NB4 (cell line): ENCODE data around the gene DSC2.
"Not testable (repeated sequence)": the region's sequence is repeated elsewhere in the genome, so short reads cannot be mapped to it uniquely, and the experiment has no call there.

Experiments
- DNase-seq: peaks from one replicate; pipeline ENCODE4 v3.0.0; 2010; ENCODE audit warnings: low read depth
- H3K4me3 ChIP-seq: one replicate; pipeline ENCODE4 v1.5.1; 2011; ENCODE audit warnings: mild to moderate bottlenecking, low read depth, low read length, moderate library complexity
- CTCF ChIP-seq: IDR thresholded peaks from one replicate; pipeline ENCODE4 v1.5.1; 2012; ENCODE audit warnings: low read depth, low read length
- MAX ChIP-seq: IDR thresholded peaks from 2 replicates; pipeline ENCODE4 v1.6.1; 2011; ENCODE audit warnings: low read depth, low read length
- MYC ChIP-seq: IDR thresholded peaks from 2 replicates; pipeline ENCODE4 v1.6.1; 2011; ENCODE audit warnings: low read depth, low read length
- POLR2A ChIP-seq: IDR thresholded peaks from 2 replicates; pipeline ENCODE4 v1.6.1; 2011; ENCODE audit warnings: mild to moderate bottlenecking; ENCODE audit not compliant: insufficient read length; ENCODE audit errors: extremely low read depth

Gene DSC2

GRCh38 chr18:31138709-31139108 lies 36.5 kb upstream of the DSC2 start:
- no peak for TF ChIP-seq CTCF
- no peak for TF ChIP-seq MYC
- no peak for TF ChIP-seq MAX
- no peak for TF ChIP-seq POLR2A
- no peak for DNase-seq

GRCh38 chr18:31134988-31135529 lies 32.8 kb upstream of the DSC2 start:
- no peak overlapping the region for H3K4me3 ChIP-seq
- DNase-seq: no peak
- TF ChIP-seq MYC (no peak), MAX (no peak)

More at GRCh38 chr18:31138709-31139108, 36.5 kb upstream of the DSC2 start:
- H3K4me3 ChIP-seq: no peak overlapping the region

- TF ChIP-seq POLR2A (no peak), MYC (no peak), MAX (no peak), CTCF (no peak)
- no peak for DNase-seq
- H3K4me3 ChIP-seq: no peak overlapping the region
These were observed 27.3 kb upstream of the DSC2 start for GRCh38 chr18:31129398-31130115.

GRCh38 chr18:31125878-31126277 lies 23.7 kb upstream of the DSC2 start:
- no peak for DNase-seq
- no peak for TF ChIP-seq MAX
- no peak for TF ChIP-seq MYC
- TF ChIP-seq CTCF: no peak
- TF ChIP-seq POLR2A: no peak
- no peak overlapping the region for H3K4me3 ChIP-seq

GRCh38 chr18:31123125-31123524 lies 20.9 kb upstream of the DSC2 start:
- DNase-seq, H3K4me3 ChIP-seq: not testable (repeated sequence)

GRCh38 chr18:31120594-31120993 lies 18.4 kb upstream of the DSC2 start:
- TF ChIP-seq POLR2A (no peak), MYC (no peak), MAX (no peak), CTCF (no peak)
- DNase-seq: no peak
- H3K4me3 ChIP-seq: no peak overlapping the region
